DOHH2 (cell line): ENCODE data around the gene MBD6.

Source experiments
- CTCF ChIP-seq: fragments of 200-600 bp; sonication (generic); IDR thresholded peaks from one replicate; pipeline ENCODE4 v1.5.1; 2014; ENCODE audit warnings: antibody characterized with exemption, mild to moderate bottlenecking, low read depth, low read length; ENCODE audit not compliant: poor library complexity, severe bottlenecking
- EZH2phosphoT487 ChIP-seq: fragments of 200-600 bp; sonication (generic); IDR thresholded peaks from 2 replicates; pipeline ENCODE4 v1.6.1; 2017; ENCODE audit warnings: borderline replicate concordance, mild to moderate bottlenecking, antibody characterized with exemption, low read length, moderate library complexity, mixed read lengths

GRCh38 chr12:57554453-57554852 lies 31.8 kb downstream of the MBD6 start:
- TF ChIP-seq CTCF (no peak), EZH2phosphoT487 (no peak)
